ENCODE results near the gene INKA2.

DNA sequence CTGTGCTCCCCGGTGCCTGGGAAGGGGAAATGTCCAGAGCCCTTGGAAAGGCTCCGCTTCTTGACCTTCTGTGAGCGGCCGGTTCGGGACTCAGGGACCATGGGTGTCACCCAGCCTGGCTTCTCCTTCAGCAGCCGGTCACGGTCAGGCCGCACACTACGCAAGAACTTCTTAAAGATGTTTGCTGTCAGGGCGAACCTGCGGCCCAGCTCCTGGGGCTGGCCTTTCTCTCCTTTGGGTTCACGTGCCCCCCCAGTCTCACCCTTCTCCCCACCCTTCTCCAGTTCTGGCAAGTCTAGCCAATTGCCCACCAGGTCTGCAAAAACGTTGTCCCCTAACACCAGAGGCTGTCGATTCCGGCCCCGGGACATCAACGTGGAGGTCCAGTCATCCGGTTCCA lies 12.1 kb downstream of the INKA2 start:
- TF ChIP-seq, protein P1, sequence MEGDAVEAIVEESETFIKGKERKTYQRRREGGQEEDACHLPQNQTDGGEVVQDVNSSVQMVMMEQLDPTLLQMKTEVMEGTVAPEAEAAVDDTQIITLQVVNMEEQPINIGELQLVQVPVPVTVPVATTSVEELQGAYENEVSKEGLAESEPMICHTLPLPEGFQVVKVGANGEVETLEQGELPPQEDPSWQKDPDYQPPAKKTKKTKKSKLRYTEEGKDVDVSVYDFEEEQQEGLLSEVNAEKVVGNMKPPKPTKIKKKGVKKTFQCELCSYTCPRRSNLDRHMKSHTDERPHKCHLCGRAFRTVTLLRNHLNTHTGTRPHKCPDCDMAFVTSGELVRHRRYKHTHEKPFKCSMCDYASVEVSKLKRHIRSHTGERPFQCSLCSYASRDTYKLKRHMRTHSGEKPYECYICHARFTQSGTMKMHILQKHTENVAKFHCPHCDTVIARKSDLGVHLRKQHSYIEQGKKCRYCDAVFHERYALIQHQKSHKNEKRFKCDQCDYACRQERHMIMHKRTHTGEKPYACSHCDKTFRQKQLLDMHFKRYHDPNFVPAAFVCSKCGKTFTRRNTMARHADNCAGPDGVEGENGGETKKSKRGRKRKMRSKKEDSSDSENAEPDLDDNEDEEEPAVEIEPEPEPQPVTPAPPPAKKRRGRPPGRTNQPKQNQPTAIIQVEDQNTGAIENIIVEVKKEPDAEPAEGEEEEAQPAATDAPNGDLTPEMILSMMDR (IDR thresholded peaks at IDR 0.05; ENCODE audit: low read depth, low read length, missing input control): no peak
- no peak for TF ChIP-seq SP1 (IDR thresholded peaks at IDR 0.05)
- TF ChIP-seq EGR1 (IDR thresholded peaks at IDR 0.05; ENCODE audit: low read depth in 2 of 2): no peak
- TF ChIP-seq TAF1 (conservative IDR thresholded peaks at IDR 0.05): no peak
- TF ChIP-seq HNF4G (IDR thresholded peaks at IDR 0.05): no peak
- TF ChIP-seq YY1 (IDR thresholded peaks at IDR 0.05): no peak
- TF ChIP-seq RXRA (IDR thresholded peaks at IDR 0.05): no peak
- TF ChIP-seq, protein P2, sequence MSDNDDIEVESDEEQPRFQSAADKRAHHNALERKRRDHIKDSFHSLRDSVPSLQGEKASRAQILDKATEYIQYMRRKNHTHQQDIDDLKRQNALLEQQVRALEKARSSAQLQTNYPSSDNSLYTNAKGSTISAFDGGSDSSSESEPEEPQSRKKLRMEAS (IDR thresholded peaks at IDR 0.05): no peak
- TF ChIP-seq, protein P3, sequence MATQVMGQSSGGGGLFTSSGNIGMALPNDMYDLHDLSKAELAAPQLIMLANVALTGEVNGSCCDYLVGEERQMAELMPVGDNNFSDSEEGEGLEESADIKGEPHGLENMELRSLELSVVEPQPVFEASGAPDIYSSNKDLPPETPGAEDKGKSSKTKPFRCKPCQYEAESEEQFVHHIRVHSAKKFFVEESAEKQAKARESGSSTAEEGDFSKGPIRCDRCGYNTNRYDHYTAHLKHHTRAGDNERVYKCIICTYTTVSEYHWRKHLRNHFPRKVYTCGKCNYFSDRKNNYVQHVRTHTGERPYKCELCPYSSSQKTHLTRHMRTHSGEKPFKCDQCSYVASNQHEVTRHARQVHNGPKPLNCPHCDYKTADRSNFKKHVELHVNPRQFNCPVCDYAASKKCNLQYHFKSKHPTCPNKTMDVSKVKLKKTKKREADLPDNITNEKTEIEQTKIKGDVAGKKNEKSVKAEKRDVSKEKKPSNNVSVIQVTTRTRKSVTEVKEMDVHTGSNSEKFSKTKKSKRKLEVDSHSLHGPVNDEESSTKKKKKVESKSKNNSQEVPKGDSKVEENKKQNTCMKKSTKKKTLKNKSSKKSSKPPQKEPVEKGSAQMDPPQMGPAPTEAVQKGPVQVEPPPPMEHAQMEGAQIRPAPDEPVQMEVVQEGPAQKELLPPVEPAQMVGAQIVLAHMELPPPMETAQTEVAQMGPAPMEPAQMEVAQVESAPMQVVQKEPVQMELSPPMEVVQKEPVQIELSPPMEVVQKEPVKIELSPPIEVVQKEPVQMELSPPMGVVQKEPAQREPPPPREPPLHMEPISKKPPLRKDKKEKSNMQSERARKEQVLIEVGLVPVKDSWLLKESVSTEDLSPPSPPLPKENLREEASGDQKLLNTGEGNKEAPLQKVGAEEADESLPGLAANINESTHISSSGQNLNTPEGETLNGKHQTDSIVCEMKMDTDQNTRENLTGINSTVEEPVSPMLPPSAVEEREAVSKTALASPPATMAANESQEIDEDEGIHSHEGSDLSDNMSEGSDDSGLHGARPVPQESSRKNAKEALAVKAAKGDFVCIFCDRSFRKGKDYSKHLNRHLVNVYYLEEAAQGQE (IDR thresholded peaks at IDR 0.05): no peak
- TF ChIP-seq, protein P4, sequence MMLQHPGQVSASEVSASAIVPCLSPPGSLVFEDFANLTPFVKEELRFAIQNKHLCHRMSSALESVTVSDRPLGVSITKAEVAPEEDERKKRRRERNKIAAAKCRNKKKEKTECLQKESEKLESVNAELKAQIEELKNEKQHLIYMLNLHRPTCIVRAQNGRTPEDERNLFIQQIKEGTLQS (IDR thresholded peaks at IDR 0.05): no peak
- no peak for TF ChIP-seq GABPA (IDR thresholded peaks at IDR 0.05 in 1 of 2, conservative IDR thresholded peaks at IDR 0.05 in 1 of 2)
- no peak for TF ChIP-seq NR2F2 (IDR thresholded peaks at IDR 0.05)
- no peak for TF ChIP-seq RAD21 (IDR thresholded peaks at IDR 0.05)
